HepG2 (cell line): Measurements from ENCODE around the gene SCMH1. TPM values are rescaled to one million over a fixed set of nuclear protein-coding genes. Genes with fewer than 3 reads are reported as not detected.

Source experiments
- ATAC-seq: fragments of 200-7000 bp; cut with Tn5 transposase; 3 replicates; pipeline ENCODE4 v1.9.1; 2020; ENCODE audit warnings: mild to moderate bottlenecking, moderate library complexity
- BruUV-seq: library from RNA; stranded (reverse); fragments of 400-500 nt; replicated peaks from 2 replicates; lab custom pipeline; 2021; lab: Mats Ljungman, UMichigan
- CTCF ChIA-PET: fragments of 300-600 bp; formaldehyde crosslinking; extraction: SDS; loops from one replicate; lab custom pipeline; 2021; ENCODE audit warnings: low total read pairs, inconsistent platforms, low intra/inter-chr PET ratio; lab: Yijun Ruan, JAX
- POLR2A ChIA-PET: fragments of 350-600 bp; sonication (Branson Sonifier 250); formaldehyde crosslinking; loops from one replicate; lab custom pipeline; 2020; ENCODE audit warnings: antibody characterized with exemption, inconsistent platforms; lab: Yijun Ruan, JAX
- DNase-seq: peaks from one replicate; pipeline ENCODE4 v3.0.0-alpha.2; 2015; ENCODE audit warnings: low spot score
- FAIRE-seq: peaks from 3 replicates; lab custom pipeline; 2011; peaks lifted over from hg19 to GRCh38; lab: Jason Lieb, UNC
- H2AFZ ChIP-seq: one replicate; pipeline ENCODE4 v1.6.1; 2011; ENCODE audit warnings: low read length, inconsistent platforms
- H3K27ac ChIP-seq: fragments of 300-600 bp; 3 replicates; pipeline ENCODE4 v1.8.0; 2011; ENCODE audit warnings: mixed run types, mild to moderate bottlenecking, mixed read lengths, low read length, inconsistent platforms; ENCODE audit not compliant: insufficient read depth; ENCODE audit errors: extremely low read length
- H3K27me3 ChIP-seq, 2 experiments: fragments of 200-600 bp in 1 of 2; 2 replicates in 1 of 2; 3 replicates in 1 of 2; pipeline versions ENCODE4 v1.6.0 to v1.8.0; 2011; ENCODE audit warnings: low read length in 2 of 2, mild to moderate bottlenecking in 2 of 2, moderate library complexity in 2 of 2, inconsistent platforms in 1 of 2; ENCODE audit not compliant: insufficient read depth in 2 of 2, control insufficient read depth in 1 of 2
- H3K36me3 ChIP-seq, 2 experiments: fragments of 200-600 bp in 1 of 2; replicated peaks in 1 of 2; 2 replicates in 1 of 2; 3 replicates in 1 of 2; pipeline versions ENCODE4 v1.5.1 to v1.8.0; 2011; ENCODE audit warnings: low read length in 2 of 2, inconsistent platforms in 1 of 2; ENCODE audit not compliant: insufficient read depth in 2 of 2, control insufficient read depth in 1 of 2
- H3K4me1 ChIP-seq: 2 replicates; pipeline ENCODE4 v1.5.1; 2012; ENCODE audit warnings: low read length, inconsistent platforms; ENCODE audit not compliant: insufficient read depth
- H3K4me2 ChIP-seq: 2 replicates; pipeline ENCODE4 v1.6.0; 2011; ENCODE audit warnings: low read depth, low read length, inconsistent platforms
- H3K4me3 ChIP-seq, 3 experiments: fragments of 200-600 bp in 1 of 3; sonication (generic), shearing (Covaris generic) in 1 of 3; replicated peaks in 1 of 3; 2 replicates each; pipeline ENCODE4 v1.5.1; 2011 to 2016; ENCODE audit warnings: low read length in 3 of 3, inconsistent platforms in 2 of 3, low read depth in 2 of 3, mild to moderate bottlenecking in 2 of 3, control low read depth in 1 of 3, mixed read lengths in 1 of 3; ENCODE audit not compliant: insufficient read depth in 1 of 3
- H3K79me2 ChIP-seq: one replicate; pipeline ENCODE4 v1.6.1; 2011; ENCODE audit warnings: low read length, inconsistent platforms; ENCODE audit not compliant: insufficient read depth
- H3K9ac ChIP-seq: 2 replicates; pipeline ENCODE4 v1.6.0; 2011; ENCODE audit warnings: mild to moderate bottlenecking, low read depth, low read length, inconsistent platforms; ENCODE audit not compliant: insufficient read depth
- H3K9me3 ChIP-seq: 2 replicates; pipeline ENCODE4 v1.5.1; 2012; ENCODE audit warnings: mild to moderate bottlenecking, low read length
- H4K20me1 ChIP-seq: 2 replicates; pipeline ENCODE4 v1.6.0; 2011; ENCODE audit warnings: inconsistent platforms, mild to moderate bottlenecking, low read length, moderate library complexity; ENCODE audit not compliant: insufficient read depth
- CEBPG ChIP-seq: IDR thresholded peaks from 2 replicates; pipeline ENCODE4 v1.6.1; 2016
- CHCHD3 ChIP-seq: sonication (generic); formaldehyde crosslinking; IDR thresholded peaks from 2 replicates; pipeline ENCODE4 v1.8.0; 2022; ENCODE audit warnings: mild to moderate bottlenecking, missing genetic modification reagents, moderate library complexity
- GATAD2A ChIP-seq: IDR thresholded peaks from 2 replicates; pipeline ENCODE4 v1.6.1; 2016
- MTF1 ChIP-seq: sonication (generic); formaldehyde crosslinking; IDR thresholded peaks from 2 replicates; pipeline ENCODE4 v1.5.0; 2020; ENCODE audit warnings: missing genetic modification reagents
- NBN ChIP-seq: fragments of 450-650 bp; conservative IDR thresholded peaks from 2 replicates; pipeline ENCODE4 v1.6.1; 2017
- PAX8 ChIP-seq: sonication (generic); formaldehyde crosslinking; IDR thresholded peaks from 2 replicates; pipeline ENCODE4 v1.8.0; 2022; ENCODE audit warnings: mild to moderate bottlenecking, missing genetic modification reagents, borderline replicate concordance
- PPARG ChIP-seq: conservative IDR thresholded peaks from 2 replicates; pipeline ENCODE4 v1.6.1; 2016; ENCODE audit warnings: missing biosample characterization, missing genetic modification reagents
- STAG1 ChIP-seq: sonication (generic); formaldehyde crosslinking; IDR thresholded peaks from 2 replicates; pipeline ENCODE4 v1.4.0; 2020; ENCODE audit warnings: missing genetic modification reagents
- ZBTB7A ChIP-seq: sonication (generic); formaldehyde crosslinking; IDR thresholded peaks from 2 replicates; pipeline ENCODE4 v1.8.0; 2022; ENCODE audit warnings: mild to moderate bottlenecking, missing genetic modification reagents
- ZNF232 ChIP-seq: sonication (generic); formaldehyde crosslinking; IDR thresholded peaks from 2 replicates; pipeline ENCODE4 v1.4.0; 2020; ENCODE audit warnings: missing genetic modification reagents, borderline replicate concordance
- WGBS: methylation state at CpG from one replicate; pipeline ENCODE4 v1.1.6; 2017; ENCODE audit warnings: low lambda C conversion rate; 5-methylcytosine and 5-hydroxymethylcytosine counted together
- in situ Hi-C: cut with HindIII; loops from 2 replicates; pipeline ENCODE4 v1.10.0; 2017; ENCODE audit warnings: low pct_unique_long_range_greater_than_20kb; ENCODE audit not compliant: extremely low pct_ligation_motif_present
- intact Hi-C: fragments of 100-400 bp; cut with micrococcal nuclease; formaldehyde crosslinking; loops from one replicate; pipeline ENCODE4 v1.10.0; 2022; ENCODE audit not compliant: unreplicated experiment
- polyA plus RNA-seq, 8 experiments: library from polyadenylated mRNA; depleted of rRNA in 3 of 8; stranded (reverse) in 7 of 8; unstranded in 1 of 8; fragments of >200 nt; fragmentation: Illumina TruSeq in 4 of 8; extraction: Trizol in 4 of 8; gene quantifications; 2 replicates each; pipeline versions ENCODE4 v1.2.1 to v1.2.3, GENCODE V29; 2011 to 2016; ENCODE audit warnings: low read depth in 4 of 8, missing spikeins in 1 of 8, mixed read lengths in 1 of 8; ENCODE audit not compliant: insufficient read depth in 1 of 8
- total RNA-seq, 5 experiments: library from RNA; depleted of rRNA; stranded (reverse); fragments of >200 nt; fragmentation: Illumina TruSeq; extraction: Trizol; gene quantifications; 2 replicates each; pipeline ENCODE4 v1.2.3, GENCODE V29; 2016; ENCODE audit warnings: low read depth in 1 of 5
- TF ChIP-seq, protein P1 (sequence below): sonication (generic); formaldehyde crosslinking; IDR thresholded peaks from 2 replicates; pipeline ENCODE4 v1.5.0; 2020; ENCODE audit warnings: mild to moderate bottlenecking, missing genetic modification reagents, borderline replicate concordance
- TF ChIP-seq, protein P2 (sequence below): IDR thresholded peaks from 2 replicates; pipeline ENCODE4 v1.6.1; 2016; ENCODE audit warnings: mild to moderate bottlenecking, missing biosample characterization, missing genetic modification reagents
- TF ChIP-seq, protein P3 (sequence below): IDR thresholded peaks from 2 replicates; pipeline ENCODE4 v1.6.1; 2016; ENCODE audit warnings: missing genetic modification reagents, missing compliant biosample characterization

Gene SCMH1
- total and polyA plus RNA-seq, 2 of the 13 experiments (the other 11 are each of a cell fraction or from before 2014, with no cell fraction given), result 41.8 to 52.6 TPM

DNA sequence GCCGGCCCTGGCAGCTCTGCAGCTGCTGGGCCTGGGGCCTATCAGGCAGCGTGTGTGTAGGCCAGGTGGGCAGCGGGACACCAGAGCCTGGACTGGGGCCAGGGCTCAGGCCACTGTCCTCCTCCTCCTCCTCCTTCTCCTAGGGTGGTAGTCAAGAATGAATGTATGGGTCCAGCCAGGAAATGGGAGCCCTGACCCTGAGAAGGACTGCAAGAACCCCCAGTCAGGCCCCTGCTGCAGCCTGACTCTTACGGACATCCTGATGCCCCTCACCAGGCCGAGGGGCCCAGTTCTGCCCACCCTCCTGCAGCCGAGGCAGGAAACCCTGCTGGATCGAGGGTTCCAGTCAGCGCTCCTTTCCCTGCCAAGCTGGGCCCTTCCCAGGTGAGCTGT lies 224.1 kb downstream of the SCMH1 start:
- in situ Hi-C loops, result no loop called here

More for the DNA sequence above, 224.1 kb downstream of the SCMH1 start:
- DNase-seq, result no peak
- H3K27ac ChIP-seq, result no peak overlapping the region
- TF ChIP-seq GATAD2A (CRISPR knock-in tag) (no peak), ZBTB7A (CRISPR knock-in tag) (no peak), CHCHD3 (CRISPR knock-in tag) (no peak), CEBPG (CRISPR knock-in tag) (no peak), ZNF232 (CRISPR knock-in tag) (no peak), MTF1 (CRISPR knock-in tag) (no peak), STAG1 (CRISPR knock-in tag) (no peak), PAX8 (no peak), NBN (no peak), PPARG (CRISPR knock-in tag) (no peak)
- TF ChIP-seq, protein P1, sequence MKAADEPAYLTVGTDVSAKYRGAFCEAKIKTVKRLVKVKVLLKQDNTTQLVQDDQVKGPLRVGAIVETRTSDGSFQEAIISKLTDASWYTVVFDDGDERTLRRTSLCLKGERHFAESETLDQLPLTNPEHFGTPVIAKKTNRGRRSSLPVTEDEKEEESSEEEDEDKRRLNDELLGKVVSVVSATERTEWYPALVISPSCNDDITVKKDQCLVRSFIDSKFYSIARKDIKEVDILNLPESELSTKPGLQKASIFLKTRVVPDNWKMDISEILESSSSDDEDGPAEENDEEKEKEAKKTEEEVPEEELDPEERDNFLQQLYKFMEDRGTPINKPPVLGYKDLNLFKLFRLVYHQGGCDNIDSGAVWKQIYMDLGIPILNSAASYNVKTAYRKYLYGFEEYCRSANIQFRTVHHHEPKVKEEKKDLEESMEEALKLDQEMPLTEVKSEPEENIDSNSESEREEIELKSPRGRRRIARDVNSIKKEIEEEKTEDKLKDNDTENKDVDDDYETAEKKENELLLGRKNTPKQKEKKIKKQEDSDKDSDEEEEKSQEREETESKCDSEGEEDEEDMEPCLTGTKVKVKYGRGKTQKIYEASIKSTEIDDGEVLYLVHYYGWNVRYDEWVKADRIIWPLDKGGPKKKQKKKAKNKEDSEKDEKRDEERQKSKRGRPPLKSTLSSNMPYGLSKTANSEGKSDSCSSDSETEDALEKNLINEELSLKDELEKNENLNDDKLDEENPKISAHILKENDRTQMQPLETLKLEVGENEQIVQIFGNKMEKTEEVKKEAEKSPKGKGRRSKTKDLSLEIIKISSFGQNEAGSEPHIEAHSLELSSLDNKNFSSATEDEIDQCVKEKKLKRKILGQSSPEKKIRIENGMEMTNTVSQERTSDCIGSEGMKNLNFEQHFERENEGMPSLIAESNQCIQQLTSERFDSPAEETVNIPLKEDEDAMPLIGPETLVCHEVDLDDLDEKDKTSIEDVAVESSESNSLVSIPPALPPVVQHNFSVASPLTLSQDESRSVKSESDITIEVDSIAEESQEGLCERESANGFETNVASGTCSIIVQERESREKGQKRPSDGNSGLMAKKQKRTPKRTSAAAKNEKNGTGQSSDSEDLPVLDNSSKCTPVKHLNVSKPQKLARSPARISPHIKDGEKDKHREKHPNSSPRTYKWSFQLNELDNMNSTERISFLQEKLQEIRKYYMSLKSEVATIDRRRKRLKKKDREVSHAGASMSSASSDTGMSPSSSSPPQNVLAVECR (CRISPR knock-in tag), result no peak
- TF ChIP-seq, protein P2, sequence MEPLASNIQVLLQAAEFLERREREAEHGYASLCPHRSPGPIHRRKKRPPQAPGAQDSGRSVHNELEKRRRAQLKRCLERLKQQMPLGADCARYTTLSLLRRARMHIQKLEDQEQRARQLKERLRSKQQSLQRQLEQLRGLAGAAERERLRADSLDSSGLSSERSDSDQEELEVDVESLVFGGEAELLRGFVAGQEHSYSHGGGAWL (CRISPR knock-in tag), result no peak
- TF ChIP-seq, protein P3, sequence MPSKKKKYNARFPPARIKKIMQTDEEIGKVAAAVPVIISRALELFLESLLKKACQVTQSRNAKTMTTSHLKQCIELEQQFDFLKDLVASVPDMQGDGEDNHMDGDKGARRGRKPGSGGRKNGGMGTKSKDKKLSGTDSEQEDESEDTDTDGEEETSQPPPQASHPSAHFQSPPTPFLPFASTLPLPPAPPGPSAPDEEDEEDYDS (CRISPR knock-in tag), result no peak
- no peaks in the 10 kb centered on the region for H3K9me3 ChIP-seq
- intact Hi-C loops, result no loop called here
- peaks cover 15% of the 10 kb centered on the region for H3K4me1 ChIP-seq
- H3K79me2 ChIP-seq, result no peaks in the 10 kb centered on the region
- no peaks in the 10 kb centered on the region for H4K20me1 ChIP-seq
- no peak for ATAC-seq
- no peak overlapping the region for H2AFZ ChIP-seq
- ChIA-PET POLR2A (no interaction called here), CTCF (no interaction called here)
- no TSS peak for BruUV-seq
- WGBS, result 92% methylated on average over 2 of the region's 8 CpGs
- no peak for FAIRE-seq
- H3K4me2 ChIP-seq, result no peak overlapping the region
- H3K27me3 ChIP-seq, result no peaks in the 10 kb centered on the region
- peaks cover 4 to 27% of the 10 kb centered on the region in 2 experiments for H3K36me3 ChIP-seq
- H3K4me3 ChIP-seq, result no peak overlapping the region
- H3K9ac ChIP-seq, result no peak overlapping the region
